ENCODE measurements around the gene WDR31.

Gene WDR31

GRCh38 chr9:113275157-113276131 lies 64.6 kb downstream of the WDR31 start, which contains the start of the genes CDC26 and PRPF4 (continued):
- TF ChIP-seq ZBTB20 (tag by site-specific recombination; IDR thresholded peaks at IDR 0.05) (peak; percentile 57; the same call in 1 of the 2 replicates), ZNF214 (tag by site-specific recombination; IDR thresholded peaks at IDR 0.05; ENCODE audit: borderline replicate concordance) (no peak), ZNF223 (tag by site-specific recombination; IDR thresholded peaks at IDR 0.05) (no peak), ZNF341 (tag by site-specific recombination; IDR thresholded peaks at IDR 0.05; ENCODE audit: low read depth) (peak; percentile 95), ZNF398 (tag by site-specific recombination; IDR thresholded peaks at IDR 0.05) (peak; percentile 48; the same call in 1 of the 2 replicates), SP3 (tag by site-specific recombination; IDR thresholded peaks at IDR 0.05) (peak; percentile 87), ZNF16 (tag by site-specific recombination; IDR thresholded peaks at IDR 0.05; ENCODE audit: low read depth) (no peak), MZF1 (tag by site-specific recombination; IDR thresholded peaks at IDR 0.05; ENCODE audit: borderline replicate concordance) (no peak)

DNA sequence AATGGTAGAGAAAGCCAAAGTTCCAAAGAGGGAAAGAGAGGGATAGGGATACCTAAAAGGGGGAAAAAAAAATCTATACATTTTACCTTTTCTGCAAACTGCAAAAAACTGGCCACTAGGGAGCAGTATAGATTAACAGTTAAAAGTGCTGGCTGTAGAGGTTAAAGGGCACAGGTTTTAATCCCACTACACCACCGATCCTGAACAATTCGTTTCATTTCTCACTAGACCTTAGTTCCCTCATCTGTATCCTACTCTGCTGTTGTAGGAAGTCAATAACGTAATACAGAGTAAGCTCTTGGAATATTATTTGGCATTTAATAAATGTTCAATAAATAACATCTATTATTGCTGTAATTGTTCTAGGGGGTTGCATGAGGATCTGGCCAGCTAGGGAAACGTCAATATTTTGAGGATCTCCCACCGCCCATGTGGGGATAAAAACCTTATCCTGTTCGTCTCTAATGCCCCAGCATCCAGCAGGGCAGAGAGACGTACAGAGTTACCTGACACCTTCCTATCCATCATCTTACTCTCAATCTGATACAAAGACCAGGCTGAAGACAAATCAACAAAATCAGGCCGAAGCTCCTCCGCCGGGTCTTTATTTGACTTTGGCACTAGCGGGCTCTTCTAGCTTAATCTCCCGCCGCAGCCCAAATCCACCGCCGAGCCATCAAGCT lies 65.5 kb downstream of the WDR31 start:
- POLR2A ChIA-PET = interaction anchor here (0.6 to 4.5 kb wide), 22 partner anchors 9 to 384 kb away, joined by 3 to 44 read pairs (median 6); partner anchors contain the start of genes ALAD, BSPRY, C9orf43 and FKBP15
- peak overlapping the region; percentile 49 for H3K27ac ChIP-seq (ENCODE audit: extremely low read depth, low read depth, low read length)
- CTCF ChIA-PET = interaction anchor here (0.6 to 5.6 kb wide), 43 partner anchors 8 to 772 kb away, joined by 3 to 64 read pairs (median 5); partner anchors contain the start of genes ALAD, BSPRY, FKBP15 and SLC31A1
- no peaks in the 10 kb centered on the region for H3K9me3 ChIP-seq (ENCODE audit: control insufficient read depth, insufficient read depth, low read depth, low read length)
- peaks cover 29 to 64% of the 10 kb centered on the region in 2 experiments for H3K36me3 ChIP-seq (ENCODE audit: control insufficient read depth in 2 of 2, insufficient read depth in 1 of 2, low read length in 2 of 2)
- 0 out of 2 replicates have a peak, but pooled peaks cover 3% of the 10 kb centered on the region for H3K4me1 ChIP-seq (ENCODE audit: control insufficient read depth, insufficient read depth, low read length)
- H3K4me3 ChIP-seq (ENCODE audit: low read depth, low read length) = peak overlapping the region; percentile 85
- TF ChIP-seq ZNF548 (tag by site-specific recombination; IDR thresholded peaks at IDR 0.05) = no peak
- no peak for TF ChIP-seq ZNF223 (tag by site-specific recombination; IDR thresholded peaks at IDR 0.05)
- TF ChIP-seq, protein P1, sequence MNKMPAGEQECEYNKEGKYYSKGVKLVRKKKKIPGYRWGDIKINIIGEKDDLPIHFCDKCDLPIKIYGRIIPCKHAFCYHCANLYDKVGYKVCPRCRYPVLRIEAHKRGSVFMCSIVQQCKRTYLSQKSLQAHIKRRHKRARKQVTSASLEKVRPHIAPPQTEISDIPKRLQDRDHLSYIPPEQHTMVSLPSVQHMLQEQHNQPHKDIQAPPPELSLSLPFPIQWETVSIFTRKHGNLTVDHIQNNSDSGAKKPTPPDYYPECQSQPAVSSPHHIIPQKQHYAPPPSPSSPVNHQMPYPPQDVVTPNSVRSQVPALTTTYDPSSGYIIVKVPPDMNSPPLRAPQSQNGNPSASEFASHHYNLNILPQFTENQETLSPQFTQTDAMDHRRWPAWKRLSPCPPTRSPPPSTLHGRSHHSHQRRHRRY (tag by site-specific recombination; IDR thresholded peaks at IDR 0.05) = no peak
- TF ChIP-seq, protein P2, sequence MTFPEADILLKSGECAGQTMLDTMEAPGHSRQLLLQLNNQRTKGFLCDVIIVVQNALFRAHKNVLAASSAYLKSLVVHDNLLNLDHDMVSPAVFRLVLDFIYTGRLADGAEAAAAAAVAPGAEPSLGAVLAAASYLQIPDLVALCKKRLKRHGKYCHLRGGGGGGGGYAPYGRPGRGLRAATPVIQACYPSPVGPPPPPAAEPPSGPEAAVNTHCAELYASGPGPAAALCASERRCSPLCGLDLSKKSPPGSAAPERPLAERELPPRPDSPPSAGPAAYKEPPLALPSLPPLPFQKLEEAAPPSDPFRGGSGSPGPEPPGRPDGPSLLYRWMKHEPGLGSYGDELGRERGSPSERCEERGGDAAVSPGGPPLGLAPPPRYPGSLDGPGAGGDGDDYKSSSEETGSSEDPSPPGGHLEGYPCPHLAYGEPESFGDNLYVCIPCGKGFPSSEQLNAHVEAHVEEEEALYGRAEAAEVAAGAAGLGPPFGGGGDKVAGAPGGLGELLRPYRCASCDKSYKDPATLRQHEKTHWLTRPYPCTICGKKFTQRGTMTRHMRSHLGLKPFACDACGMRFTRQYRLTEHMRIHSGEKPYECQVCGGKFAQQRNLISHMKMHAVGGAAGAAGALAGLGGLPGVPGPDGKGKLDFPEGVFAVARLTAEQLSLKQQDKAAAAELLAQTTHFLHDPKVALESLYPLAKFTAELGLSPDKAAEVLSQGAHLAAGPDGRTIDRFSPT (tag by site-specific recombination; IDR thresholded peaks at IDR 0.05) = no peak
- no peak for TF ChIP-seq ZNF792 (tag by site-specific recombination; IDR thresholded peaks at IDR 0.05)
- TF ChIP-seq ZNF362 (tag by site-specific recombination; IDR thresholded peaks at IDR 0.05) = peak; percentile 34; the same call in 1 of the 2 replicates
- no peak for TF ChIP-seq ZNF747 (tag by site-specific recombination; IDR thresholded peaks at IDR 0.05)
- TF ChIP-seq IKZF3 (tag by site-specific recombination; IDR thresholded peaks at IDR 0.05) = peak; percentile 38; the same call in 1 of the 2 replicates
- no peak for TF ChIP-seq ZBTB20 (tag by site-specific recombination; IDR thresholded peaks at IDR 0.05)
- TF ChIP-seq ZNF624 (tag by site-specific recombination; IDR thresholded peaks at IDR 0.05) = no peak
- TF ChIP-seq KLF8 (tag by site-specific recombination; IDR thresholded peaks at IDR 0.05) = no peak
- 0 out of 2 replicates have a peak, but pooled peaks have one; percentile 27 for TF ChIP-seq ZNF610 (tag by site-specific recombination; IDR thresholded peaks at IDR 0.05; ENCODE audit: borderline replicate concordance)
- TF ChIP-seq ATF2 (tag by site-specific recombination; IDR thresholded peaks at IDR 0.05; ENCODE audit: low read depth) = no peak
- peak; percentile 42; the same call in 1 of the 2 replicates for TF ChIP-seq BCL11B (tag by site-specific recombination; IDR thresholded peaks at IDR 0.05; ENCODE audit: low read depth)
- TF ChIP-seq ZNF311 (tag by site-specific recombination; IDR thresholded peaks at IDR 0.05; ENCODE audit: borderline replicate concordance) = no peak
- no peak for TF ChIP-seq ZIC2 (tag by site-specific recombination; IDR thresholded peaks at IDR 0.05)
- TF ChIP-seq, protein P3, sequence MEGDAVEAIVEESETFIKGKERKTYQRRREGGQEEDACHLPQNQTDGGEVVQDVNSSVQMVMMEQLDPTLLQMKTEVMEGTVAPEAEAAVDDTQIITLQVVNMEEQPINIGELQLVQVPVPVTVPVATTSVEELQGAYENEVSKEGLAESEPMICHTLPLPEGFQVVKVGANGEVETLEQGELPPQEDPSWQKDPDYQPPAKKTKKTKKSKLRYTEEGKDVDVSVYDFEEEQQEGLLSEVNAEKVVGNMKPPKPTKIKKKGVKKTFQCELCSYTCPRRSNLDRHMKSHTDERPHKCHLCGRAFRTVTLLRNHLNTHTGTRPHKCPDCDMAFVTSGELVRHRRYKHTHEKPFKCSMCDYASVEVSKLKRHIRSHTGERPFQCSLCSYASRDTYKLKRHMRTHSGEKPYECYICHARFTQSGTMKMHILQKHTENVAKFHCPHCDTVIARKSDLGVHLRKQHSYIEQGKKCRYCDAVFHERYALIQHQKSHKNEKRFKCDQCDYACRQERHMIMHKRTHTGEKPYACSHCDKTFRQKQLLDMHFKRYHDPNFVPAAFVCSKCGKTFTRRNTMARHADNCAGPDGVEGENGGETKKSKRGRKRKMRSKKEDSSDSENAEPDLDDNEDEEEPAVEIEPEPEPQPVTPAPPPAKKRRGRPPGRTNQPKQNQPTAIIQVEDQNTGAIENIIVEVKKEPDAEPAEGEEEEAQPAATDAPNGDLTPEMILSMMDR (tag by site-specific recombination; IDR thresholded peaks at IDR 0.05) = peak; percentile 21
- TF ChIP-seq SP3 (tag by site-specific recombination; IDR thresholded peaks at IDR 0.05) = no peak

Data from HEK293 (cell line).